Measurements from ENCODE around the gene GRIK1.
"Not testable (repeated sequence)": the region's sequence is repeated elsewhere in the genome, so short reads cannot be mapped to it uniquely, and the experiment has no call there.

GRIK1 gene

DNA sequence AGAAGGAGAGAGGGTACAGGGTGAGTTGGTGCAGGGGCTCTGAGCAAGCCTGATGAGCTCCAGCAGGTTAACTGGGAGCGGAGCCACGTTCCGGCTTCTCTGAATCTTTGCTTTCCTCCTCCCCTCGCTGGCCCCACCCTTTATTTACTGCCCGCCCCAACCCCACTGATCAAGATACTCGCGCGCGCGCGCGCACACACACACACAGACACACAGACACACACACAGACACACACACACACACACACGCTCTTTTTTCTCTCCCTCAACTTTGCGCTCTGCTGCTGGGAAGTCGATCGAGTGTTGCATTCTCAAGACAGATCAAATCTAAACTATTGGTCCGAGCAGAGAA lies at the start of gene GRIK1:
Gene GRIK1 (minus strand): TSS at position 73 of the 352 bp plus-strand sequence.
- no peak for DNase-seq

DNA sequence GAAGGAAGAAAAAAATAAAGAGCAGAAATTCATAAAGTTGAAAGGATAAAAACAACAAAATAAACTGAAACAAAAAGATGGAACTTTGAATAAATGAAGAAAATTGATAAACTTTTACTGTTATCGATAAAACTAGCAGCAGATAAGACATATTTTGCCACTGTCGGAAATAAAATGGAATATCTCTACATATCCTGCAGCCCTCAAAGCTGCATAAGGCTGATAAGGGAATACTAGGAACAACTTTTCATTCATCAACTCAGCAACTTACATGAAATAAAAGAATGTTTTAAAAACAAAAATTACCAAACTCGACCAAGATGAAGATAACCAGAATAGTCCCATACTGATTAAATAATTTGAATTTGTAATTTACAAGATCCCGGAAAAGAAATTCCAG lies 48.0 kb upstream of the GRIK1 start:
- DNase-seq = no peak

DNA sequence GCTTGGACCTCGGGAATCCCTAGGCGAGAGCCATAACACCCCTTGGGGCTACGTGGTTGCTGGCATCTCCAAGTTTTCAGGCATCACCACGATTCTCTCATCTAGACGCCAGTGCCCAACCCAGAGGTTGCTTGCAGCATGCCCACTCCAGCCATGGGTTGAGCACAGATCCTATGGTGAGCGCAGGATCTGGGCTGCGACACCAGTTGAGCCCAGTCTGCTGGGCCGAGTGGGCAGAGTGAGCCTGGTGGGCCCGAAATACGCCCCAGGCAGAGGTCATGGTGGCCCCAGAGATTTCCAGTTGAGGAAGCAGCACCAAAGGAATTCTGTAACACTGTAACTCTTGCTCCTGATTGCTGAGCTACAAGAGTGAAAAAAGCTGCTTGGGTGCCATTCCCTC lies 46.1 kb upstream of the GRIK1 start:
- no peak for DNase-seq

DNA sequence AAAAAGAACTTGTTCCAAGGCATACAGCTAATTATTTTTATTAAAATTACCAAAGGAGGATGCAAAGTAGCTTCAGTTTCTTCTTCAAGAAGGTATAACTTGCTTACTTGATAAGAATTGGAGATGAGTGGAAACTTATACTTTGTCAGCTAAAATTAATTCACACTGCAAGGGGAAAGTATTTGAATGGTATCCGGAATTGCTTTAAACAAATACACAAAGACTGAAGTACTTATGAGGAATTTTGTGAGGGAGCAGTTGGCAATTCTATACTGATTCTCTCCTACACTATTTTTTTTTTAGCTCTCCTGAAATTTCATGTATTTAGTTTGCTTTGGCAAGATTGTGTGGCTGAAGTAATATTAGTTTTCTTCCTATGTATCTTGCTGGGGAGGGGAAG lies 39.2 kb upstream of the GRIK1 start:
- no peak for DNase-seq

DNA sequence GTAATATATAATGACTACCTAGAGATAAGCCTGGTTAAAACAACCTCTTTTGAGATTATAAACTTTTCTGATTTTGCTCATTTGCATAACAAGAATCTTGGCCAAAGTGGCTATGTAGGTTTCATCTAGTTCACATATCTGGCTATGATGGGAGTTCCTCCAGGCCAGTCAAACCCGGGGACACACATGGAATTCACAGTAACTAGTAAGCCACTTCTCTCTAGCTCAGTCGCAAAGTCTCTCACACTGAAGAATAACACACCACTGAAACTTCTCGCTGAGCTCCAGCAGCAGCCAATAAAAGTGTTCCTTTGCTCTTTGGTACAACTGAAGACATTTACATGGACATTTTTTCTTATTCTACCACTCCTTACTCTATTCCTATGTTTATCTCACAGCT lies 36.0 kb upstream of the GRIK1 start:
- DNase-seq = no peak

- DNase-seq = no peak
Observed at GRCh38 chr21:29973258-29973657, 33.5 kb upstream of the GRIK1 start.

DNA sequence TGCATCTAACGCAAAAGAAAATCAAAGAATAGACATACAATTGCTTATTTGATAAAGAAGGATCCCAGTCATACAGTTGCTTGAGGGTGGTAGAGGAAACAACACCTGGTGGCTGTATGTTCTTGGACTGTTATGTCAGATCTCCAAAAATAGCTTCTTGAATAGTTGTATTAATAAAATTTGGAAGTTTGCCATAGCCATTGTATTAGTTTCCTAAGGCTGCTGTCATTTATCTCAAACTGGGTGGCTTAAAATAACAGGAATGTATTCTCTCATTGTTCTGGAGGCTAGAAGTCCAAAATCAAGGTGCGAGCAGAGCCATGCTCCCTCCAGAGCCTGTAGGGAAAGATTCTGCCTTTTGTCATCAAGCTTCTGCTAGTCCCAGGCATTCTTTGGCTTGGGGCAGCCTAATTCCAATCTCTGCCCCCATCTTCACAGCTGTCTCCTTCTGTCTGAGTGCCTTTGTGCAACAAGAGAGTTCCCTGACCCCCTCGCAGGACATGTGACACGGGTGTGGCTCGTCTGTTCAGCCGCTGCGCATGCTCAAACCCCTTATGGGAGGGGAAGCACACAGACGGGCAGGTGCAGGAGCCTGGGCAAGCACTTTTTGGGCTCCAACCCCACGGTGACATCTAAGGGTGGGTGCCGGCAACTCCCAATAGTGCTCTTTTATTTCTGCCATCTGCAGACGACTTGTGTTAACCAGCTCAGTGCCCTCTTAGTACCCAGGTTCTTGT lies 21.7 kb upstream of the GRIK1 start:
- no peak for DNase-seq

GRCh38 chr21:29958551-29958950 lies 18.8 kb upstream of the GRIK1 start:
- DNase-seq = no peak

DNA sequence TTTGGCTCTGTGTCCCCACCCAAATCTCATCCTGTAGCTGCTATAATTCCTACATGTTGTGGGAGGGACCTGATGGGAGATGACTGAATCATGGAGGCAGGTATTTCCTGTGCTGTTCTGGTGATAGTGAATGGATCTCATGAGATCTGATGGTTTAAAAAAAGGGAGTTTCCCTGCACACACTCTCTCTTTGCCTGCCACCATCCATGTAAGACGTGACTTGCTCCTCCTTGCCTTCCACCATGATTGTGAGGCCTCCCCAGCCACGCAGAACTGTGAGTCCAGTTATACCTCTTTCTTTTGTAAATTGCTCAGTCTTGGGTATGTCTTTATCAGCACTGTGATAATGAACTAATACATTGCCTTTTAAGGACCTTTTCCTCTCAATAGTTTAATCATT lies 18.2 kb upstream of the GRIK1 start:
- not testable (repeated sequence) for DNase-seq

DNA sequence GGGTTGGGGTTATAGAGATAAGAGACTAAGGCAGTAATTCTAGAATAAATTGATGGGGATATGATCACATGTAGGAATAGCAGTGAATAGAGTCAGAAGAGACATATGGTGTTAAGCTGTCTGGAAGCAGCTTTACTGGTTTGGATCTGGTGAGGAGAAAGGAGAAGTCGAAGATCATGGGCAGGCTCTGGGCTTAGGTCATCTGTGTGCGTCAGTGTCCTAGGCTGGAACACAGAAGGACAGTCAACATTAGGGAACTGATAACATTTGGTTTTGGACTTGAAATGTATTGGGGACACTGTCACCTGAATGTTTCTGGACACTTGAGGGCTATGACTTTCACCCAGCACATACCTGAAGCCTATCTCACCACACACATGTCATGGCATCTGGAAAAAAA lies 13.9 kb upstream of the GRIK1 start:
- DNase-seq = no peak

DNA sequence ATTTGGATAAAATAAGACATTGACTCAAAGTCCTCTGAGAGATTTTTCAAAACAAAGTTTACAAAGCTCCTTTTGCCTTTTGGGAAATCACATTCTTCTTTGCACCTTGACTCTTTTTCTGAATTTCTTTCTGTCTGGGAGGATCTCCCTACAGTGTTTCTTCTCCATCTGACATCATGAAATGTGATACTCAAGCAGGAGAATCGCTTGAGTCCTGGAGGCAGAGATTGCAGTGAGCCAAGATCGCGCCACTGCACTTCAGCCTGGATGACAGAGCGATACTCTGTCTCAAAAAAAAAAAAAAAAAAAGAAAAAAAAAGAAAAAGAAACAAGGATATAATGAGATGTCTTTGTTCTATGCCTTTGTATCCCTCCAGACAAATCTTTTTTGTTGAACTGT lies 13.3 kb upstream of the GRIK1 start:
- DNase-seq = no peak

GRCh38 chr21:29951911-29952310 lies 12.1 kb upstream of the GRIK1 start:
- no peak for DNase-seq

GRCh38 chr21:29949991-29950390 lies 10.2 kb upstream of the GRIK1 start:
- DNase-seq = no peak

DNA sequence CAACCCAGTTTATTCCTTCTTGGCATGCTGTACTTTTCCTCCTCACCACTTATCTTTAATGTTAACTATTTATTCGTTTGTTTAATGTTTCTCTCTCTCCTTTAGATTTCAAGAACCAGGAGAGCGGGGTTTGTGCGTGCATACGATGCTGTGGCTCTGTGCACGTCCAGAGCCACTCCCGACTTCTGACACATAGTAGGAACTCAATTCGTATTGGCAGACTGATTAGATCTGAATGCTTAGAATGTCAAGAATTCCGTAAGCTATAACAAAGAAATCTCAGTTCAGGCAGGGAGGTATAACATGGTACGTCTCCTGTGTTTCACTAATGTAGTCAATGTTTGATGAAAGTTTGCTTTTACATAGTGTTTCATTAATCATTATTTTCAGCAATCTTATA lies 7.3 kb upstream of the GRIK1 start:
- DNase-seq = no peak

GRCh38 chr21:29943885-29944284 lies 4.1 kb upstream of the GRIK1 start:
- no peak for DNase-seq

- DNase-seq = no peak
Observed at GRCh38 chr21:29942034-29942433, 2.2 kb upstream of the GRIK1 start.

DNA sequence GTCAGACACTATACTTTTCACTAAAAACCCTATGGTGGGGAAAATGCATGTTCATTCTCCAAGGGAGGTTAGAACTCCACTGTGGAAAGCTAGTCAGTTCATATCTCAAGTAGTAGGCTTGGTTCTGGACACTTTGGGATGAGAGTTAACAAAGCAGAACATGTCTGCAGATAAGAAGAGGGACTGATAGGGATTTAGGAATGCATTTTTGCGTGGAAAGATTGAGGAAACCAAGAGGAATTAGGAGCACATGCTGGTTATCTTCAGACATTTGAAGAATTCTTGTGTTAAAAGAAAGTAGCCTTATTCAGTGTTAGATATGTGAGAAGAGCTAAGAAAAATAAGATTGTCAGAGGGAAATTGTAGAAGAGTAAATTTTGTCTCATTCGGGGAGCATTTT lies 1.2 kb upstream of the GRIK1 start:
- DNase-seq = no peak

GRCh38 chr21:29940361-29940760 lies 565 bp upstream of the GRIK1 start:
- DNase-seq = no peak

GRCh38 chr21:29939104-29939923 lies 482 bp downstream of the GRIK1 start:
- no peak for DNase-seq

DNA sequence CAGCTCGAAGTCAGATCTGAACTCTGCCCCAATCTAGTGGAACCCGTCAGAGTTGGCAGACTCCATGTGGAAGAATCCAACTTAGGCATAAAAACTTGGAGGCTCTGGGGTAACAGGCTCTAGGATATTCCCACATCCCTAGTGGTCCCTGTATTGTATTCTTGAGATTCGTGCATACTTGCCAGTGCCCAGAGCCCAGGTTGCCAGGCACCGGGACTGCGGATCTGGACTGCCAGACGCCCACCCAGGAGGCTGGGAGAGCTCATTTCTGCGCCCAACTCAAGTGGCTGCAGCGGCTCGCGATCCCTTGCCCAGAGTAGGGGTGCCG lies 1.1 kb downstream of the GRIK1 start:
- no peak for DNase-seq

- no peak for DNase-seq
Observed at GRCh38 chr21:29933088-29933487, 6.7 kb downstream of the GRIK1 start.

DNA sequence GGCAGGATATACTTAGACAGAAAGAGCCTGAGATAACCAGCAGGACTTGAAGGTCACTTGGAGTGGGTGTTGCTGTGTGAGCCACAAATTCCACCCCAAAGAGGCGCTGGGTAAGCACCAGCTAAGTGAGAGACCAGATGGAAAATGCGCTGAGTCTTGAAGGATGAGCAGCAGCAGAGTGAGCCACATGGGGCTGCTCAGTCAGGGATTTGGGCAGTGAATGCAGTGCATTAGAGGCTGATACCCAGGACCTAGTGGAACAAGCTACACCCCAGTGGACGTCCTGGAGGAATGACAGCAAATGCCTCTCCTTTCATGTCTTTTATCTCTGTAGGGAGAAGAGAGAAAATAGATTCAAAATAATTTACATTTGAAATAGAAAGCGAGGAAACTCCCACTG lies 11.3 kb downstream of the GRIK1 start:
- no peak for DNase-seq

DNA sequence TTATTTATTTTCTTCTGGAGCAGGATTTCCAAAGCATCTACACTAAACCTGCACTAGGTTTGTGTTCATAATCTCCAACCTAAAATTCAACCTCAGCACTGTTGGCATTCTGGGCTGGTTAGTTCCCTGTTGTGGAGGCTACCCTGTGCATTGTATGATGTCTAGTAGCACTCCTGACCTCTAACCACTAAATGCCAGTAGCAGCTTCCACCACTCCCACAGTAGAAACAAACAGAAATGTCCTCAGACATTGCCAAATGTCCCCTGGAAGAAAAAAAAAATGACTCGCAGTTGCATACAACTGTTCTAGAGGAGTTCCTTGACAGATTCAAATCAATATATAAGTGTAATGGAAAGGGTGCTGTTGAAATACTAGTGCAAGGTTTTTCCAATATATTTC lies 18.9 kb downstream of the GRIK1 start:
- no peak for DNase-seq

- no peak for DNase-seq
Observed at GRCh38 chr21:29914326-29914725, 25.5 kb downstream of the GRIK1 start.

DNA sequence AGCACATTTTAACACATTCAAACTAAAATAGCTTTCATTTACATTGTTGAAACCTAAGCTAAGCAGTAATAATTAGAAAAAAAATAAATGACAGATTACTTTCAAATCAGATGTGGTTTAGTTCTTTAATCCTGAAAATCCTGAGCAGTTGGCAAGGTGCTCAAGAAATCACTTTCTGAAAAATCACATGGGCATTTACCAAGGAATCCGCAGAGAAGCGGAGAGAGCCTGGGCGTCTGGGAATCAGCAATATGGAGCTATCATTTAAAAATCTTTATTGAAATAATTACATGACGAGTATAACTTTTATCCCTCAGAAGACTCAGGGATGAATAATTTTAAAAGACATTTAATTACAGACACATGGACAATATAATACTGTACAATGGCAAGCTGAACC lies 30.2 kb downstream of the GRIK1 start:
- no peak for DNase-seq
